HT-29 (cell line): ENCODE measurements around the gene CSAD. TPM values are rescaled to one million over a fixed set of nuclear protein-coding genes. Genes with fewer than 3 reads are reported as not detected.

Experiments used
- DNase-seq: peaks from one replicate; pipeline ENCODE4 v3.0.0-alpha.2; 2015; ENCODE audit warnings: low spot score
- total RNA-seq: library from RNA; depleted of rRNA; stranded (reverse); fragments of >200 nt; shearing (Covaris generic); gene quantifications from 2 replicates; pipeline ENCODE4 v1.2.3, GENCODE V29; 2014

CSAD gene
- total RNA-seq, 1 experiment from 2014 or later = 16.3 TPM

- no peak for DNase-seq
These were observed 19.0 kb upstream of the CSAD start for GRCh38 chr12:53199700-53200099.

- DNase-seq = no peak
These were observed 17.9 kb upstream of the CSAD start for GRCh38 chr12:53198486-53199110.

- DNase-seq = no peak
These were observed 16.4 kb upstream of the CSAD start for GRCh38 chr12:53197011-53197640.

DNA sequence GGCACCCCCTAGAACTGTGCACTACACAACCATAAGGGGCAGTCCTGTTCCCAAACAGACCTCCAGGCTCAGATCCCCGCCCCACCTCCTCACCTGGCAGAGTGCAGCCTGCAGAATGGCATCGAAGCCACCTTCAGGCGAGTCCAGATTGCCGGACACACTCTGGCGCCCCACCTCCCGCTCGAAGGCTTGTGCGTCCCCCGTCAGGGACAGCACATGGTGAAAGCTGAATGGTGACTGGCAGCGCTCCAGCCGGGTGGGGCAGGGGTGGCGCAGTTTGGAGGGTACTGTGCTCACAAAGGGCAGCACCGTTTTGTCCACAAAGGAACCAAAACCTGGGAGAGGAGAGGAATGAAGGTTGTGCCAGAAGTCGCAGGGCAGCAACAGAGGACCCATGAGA is 15.8 kb upstream of the CSAD start:
- DNase-seq = peak; percentile 78

GRCh38 chr12:53195516-53196420 is 15.0 kb upstream of the CSAD start:
- DNase-seq = peak; percentile 72

DNA sequence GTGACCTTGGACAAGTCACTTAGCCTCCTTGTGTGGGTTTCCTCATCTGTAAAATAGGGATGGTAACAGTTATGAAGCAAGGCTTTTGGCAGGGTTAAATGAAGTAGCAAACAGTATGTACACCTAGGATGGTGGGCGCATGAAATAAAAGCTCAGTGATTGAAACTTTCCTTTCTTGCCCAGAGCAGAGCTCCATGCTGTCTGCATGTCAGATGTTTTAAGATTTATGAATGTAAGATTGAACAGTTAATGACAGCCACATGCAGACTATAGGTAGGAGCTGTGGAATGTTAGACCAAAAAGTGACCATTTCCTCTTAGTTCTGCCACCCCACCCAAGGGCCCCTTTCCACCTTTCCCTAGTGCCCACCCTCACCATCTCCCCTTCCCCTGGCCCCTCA is 14.2 kb upstream of the CSAD start:
- no peak for DNase-seq

- no peak for DNase-seq
These were observed 13.4 kb upstream of the CSAD start for GRCh38 chr12:53193985-53194716.

DNA sequence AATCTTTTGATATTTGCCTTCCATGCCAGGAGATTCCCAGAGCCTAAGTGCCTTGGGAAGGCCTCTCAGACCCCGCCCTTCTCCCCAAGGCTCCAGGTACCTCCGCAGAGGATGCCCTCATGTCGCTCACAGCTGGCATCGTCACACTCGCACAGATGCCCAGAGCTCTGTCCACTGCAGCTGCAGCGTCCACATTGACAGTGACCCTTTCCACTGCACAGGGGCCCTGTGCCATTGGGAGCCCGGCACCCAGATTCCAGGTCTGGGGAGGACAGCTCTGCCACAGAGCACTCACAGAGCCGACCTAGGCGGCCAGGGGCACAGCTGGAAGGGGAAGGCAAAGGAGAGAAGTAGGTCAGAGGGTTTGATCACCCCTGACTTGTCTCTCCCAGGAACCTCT is 12.3 kb upstream of the CSAD start:
- no peak for DNase-seq

DNA sequence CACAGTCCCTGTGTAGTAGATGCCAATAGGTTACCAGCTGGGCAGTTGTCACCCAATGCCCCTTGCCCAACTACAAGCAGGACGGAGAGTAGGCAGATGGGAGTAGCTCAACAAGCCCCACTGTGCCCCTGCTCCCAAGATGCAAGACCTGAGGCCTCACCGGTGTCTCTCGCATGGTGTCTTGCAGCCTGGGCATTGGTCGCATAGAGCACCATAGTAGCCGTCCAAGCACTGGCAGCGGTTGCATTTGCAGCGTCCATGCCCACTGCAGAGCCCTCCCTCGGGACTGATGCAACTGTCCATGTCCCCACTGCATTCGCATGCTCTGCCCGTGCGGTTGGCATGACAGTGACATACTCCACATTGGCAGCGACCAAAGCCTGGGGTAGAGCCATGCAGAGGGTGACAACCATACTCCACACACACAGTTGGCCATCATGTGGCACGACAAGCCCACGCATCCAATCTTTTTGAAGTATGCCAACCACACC is 11.9 kb upstream of the CSAD start:
- no peak for DNase-seq

GRCh38 chr12:53191885-53192530 is 11.3 kb upstream of the CSAD start:
- DNase-seq = no peak

GRCh38 chr12:53191096-53191884 is 10.6 kb upstream of the CSAD start:
- DNase-seq = no peak

DNA sequence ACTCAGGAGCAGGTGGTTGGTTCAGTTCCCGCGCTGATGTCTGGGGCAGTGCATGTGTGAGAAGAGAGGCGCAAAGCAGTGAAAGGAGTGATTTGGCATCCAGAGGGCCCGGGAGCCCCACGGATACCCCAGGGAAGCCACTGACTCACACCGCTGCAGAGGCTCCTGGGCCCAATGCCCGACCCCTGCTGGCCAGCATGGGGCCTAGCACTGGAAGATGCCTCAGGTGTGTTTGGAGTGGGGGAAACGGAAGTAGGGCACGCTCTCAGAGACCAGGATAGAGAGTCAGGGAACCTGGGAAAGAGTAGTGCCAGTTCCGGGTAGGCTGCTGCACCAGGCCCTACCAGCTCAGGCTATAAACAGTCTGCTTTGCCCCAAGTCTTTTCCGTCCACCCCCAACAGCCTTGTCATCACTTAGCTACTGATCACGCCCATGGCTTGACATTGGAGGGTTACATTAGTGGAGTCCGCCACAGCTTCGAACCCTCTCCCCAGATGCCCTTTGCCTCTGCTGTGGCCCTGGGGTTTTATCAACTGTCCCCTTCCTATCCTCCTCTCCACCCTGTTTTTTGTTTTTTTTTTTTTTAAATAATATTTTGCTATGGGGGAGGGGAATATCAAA is 9.5 kb upstream of the CSAD start:
- peak; percentile 52 for DNase-seq

DNA sequence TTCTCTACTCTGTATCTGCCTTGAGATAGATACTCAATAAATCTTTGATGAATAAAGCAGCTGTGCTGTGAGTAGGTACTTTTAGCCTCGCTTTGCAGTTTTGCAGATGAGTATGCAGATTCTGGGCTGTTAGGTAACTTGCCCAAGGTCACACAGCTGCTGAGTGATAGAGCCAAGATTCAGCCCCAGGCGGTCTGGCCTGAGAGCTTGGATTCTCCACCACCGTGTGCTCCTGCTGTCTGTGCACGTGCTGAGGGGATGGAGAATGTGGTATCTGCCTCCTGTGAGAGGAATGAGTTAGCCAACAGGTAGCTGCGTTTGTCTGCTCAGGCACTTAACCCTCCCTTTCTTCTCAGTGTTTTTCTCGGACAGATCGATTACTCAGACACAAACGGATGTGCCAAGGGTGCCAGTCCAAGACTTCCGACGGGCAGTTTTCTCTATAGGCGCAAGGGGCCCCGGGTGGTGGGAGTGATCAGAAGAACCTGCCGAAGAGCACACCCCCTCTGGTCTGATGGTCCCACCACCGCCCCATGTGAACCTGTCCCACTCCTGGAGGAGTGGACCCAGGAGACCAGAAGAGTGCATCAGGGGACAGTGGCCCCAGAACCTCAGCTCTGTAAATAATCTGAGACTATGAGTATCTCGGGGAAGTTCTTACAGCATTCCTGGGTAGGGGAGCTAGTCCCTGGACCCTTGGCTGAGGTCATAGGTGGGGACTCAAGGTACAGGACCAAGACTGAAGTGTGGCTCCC is 6.6 kb upstream of the CSAD start:
- DNase-seq = no peak

DNA sequence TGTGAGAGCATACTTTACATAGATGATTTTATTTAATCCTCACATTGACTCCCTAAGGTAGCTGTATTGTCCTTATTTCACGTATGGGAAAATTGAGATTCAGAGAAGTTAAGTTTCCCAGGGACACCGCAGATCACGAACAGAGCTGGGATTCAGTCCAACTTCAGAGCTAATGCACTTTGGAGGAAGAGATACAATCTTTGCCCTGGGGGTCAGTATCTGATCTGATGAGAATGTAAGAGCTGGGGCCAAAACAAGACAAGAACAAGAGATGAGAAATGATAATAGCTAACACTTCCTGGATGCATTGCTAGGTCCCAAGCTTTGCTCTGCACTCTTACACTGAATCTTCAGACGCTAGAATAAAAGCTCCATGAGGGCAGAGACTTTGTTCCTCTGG is 6.0 kb upstream of the CSAD start:
- no peak for DNase-seq

- DNase-seq = no peak
These were observed 4.9 kb upstream of the CSAD start for GRCh38 chr12:53185582-53186153.

GRCh38 chr12:53184828-53185227 is 4.1 kb upstream of the CSAD start:
- no peak for DNase-seq

DNA sequence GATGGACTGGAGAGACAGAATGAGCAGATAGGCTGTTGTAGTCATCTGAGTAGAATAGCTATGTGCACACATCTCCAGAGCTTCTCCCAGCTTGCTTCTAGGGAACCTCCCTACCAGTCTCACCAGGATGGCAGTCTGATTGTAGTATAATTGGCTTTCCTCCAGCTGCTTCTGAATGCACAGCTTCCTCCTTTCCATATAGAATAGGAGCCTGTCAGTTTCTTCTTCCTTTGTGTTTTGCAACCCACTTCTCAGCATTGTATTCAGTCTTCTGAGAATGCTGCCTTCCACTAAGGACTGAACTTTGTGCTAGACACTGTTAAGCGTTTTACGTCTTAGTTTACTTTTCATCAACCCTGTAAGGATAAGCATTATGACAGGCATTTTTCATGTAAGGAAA is 2.2 kb upstream of the CSAD start:
- no peak for DNase-seq

- no peak for DNase-seq
These were observed 1.2 kb upstream of the CSAD start for GRCh38 chr12:53181935-53182334.
